Measurements from ENCODE around the gene GTF2A2.

DNA sequence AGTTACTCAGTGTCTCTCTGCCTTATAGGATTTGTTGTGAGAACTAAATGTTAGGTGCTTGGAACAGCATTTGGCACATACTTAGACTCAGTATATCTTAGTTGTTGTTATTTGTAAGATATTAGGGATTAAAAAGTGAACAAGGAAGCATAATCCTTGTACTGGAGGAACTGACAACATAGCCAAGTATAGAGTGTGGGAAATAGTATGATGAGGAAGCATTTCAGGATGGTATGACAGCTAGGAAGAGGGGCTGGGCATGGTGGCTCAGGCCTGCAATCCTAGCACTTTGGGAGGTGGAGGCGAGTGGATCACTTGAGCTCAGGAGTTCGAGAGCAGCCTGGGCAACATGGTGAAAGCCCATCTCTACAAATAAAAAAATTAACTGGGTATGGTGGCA lies 62.3 kb downstream of the GTF2A2 start:
- TF ChIP-seq CTCF (IDR thresholded peaks at IDR 0.05; ENCODE audit: insufficient read depth, low read depth, low read length), result no peak
- TF ChIP-seq EZH2 (IDR thresholded peaks at IDR 0.05; ENCODE audit: insufficient read depth, low read length), result no peak
